Measurements from ENCODE around the gene SORBS1. TPM values are rescaled to one million over a fixed set of nuclear protein-coding genes. Genes with fewer than 3 reads are reported as not detected.

Gene SORBS1
- total RNA-seq, 2 experiments from 2014 or later = 0.57 to 3.1 TPM

DNA sequence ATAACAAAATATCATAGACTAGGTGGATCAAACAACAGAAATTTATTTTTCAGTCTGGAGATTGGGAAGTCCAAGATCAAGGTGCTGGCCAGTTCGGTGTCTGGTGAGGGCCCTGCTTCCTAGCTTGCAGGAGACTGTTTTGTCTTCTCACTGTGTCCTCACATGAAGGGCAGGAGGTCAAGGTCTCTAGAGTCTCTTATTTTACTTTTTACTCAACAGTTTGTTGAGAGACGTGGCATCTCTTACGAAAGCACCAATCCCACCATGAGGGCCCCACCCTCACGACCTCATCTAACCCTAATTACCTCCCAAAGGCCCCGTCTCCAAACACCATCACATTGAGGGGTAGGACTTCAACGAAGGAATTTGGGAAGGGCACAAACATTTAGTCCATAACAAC is 41.2 kb upstream of the SORBS1 start:
- ChIA-PET POLR2A (no interaction called here), CTCF (ENCODE audit: unreplicated experiment) (interaction anchor here (0.9 kb wide), 1 partner anchor 22 kb away, joined by 3 read pairs; no protein-coding TSS in a partner anchor)
- no peak overlapping the region for H3K4me3 ChIP-seq (ENCODE audit: low read depth, low read length, poor library complexity, severe bottlenecking)
- no peaks in the 10 kb centered on the region for H3K79me2 ChIP-seq (ENCODE audit: insufficient read depth, low read depth, low read length)
- H2AFZ ChIP-seq (ENCODE audit: low read length) = no peak overlapping the region
- H3K27ac ChIP-seq (ENCODE audit: low read depth, low read length, poor library complexity, severe bottlenecking) = no peak overlapping the region
- H3K9me3 ChIP-seq (ENCODE audit: low read length) = no peaks in the 10 kb centered on the region
- intact Hi-C loops (cut with micrococcal nuclease; ENCODE audit: unreplicated experiment) = loop anchor here (5.0 kb wide), 1 partner anchor 470 kb away; no protein-coding TSS in a partner anchor
- TF ChIP-seq EZH2phosphoT487 (IDR thresholded peaks at IDR 0.05; ENCODE audit: borderline replicate concordance, low read depth, low read length) = no peak
- TF ChIP-seq, protein P1, sequence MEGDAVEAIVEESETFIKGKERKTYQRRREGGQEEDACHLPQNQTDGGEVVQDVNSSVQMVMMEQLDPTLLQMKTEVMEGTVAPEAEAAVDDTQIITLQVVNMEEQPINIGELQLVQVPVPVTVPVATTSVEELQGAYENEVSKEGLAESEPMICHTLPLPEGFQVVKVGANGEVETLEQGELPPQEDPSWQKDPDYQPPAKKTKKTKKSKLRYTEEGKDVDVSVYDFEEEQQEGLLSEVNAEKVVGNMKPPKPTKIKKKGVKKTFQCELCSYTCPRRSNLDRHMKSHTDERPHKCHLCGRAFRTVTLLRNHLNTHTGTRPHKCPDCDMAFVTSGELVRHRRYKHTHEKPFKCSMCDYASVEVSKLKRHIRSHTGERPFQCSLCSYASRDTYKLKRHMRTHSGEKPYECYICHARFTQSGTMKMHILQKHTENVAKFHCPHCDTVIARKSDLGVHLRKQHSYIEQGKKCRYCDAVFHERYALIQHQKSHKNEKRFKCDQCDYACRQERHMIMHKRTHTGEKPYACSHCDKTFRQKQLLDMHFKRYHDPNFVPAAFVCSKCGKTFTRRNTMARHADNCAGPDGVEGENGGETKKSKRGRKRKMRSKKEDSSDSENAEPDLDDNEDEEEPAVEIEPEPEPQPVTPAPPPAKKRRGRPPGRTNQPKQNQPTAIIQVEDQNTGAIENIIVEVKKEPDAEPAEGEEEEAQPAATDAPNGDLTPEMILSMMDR (conservative IDR thresholded peaks at IDR 0.05; ENCODE audit: low read length) = no peak
- H3K9me2 ChIP-seq (ENCODE audit: insufficient read depth, low read length) = no peaks in the 10 kb centered on the region
- H4K20me1 ChIP-seq (ENCODE audit: insufficient read depth, low read length) = no peaks in the 10 kb centered on the region
- H3K4me2 ChIP-seq (ENCODE audit: low read length) = no peak overlapping the region
- no TSS peak for BruUV-seq (replicated peaks)
- no peaks in the 10 kb centered on the region for H3K4me1 ChIP-seq (ENCODE audit: insufficient read depth, low read length, poor library complexity, severe bottlenecking)
- peaks cover 27% of the 10 kb centered on the region; the same call in 1 of the 2 replicates for H3K36me3 ChIP-seq (ENCODE audit: insufficient read depth, low read length)
- DNase-seq (ENCODE audit: low spot score) = no peak

DNA sequence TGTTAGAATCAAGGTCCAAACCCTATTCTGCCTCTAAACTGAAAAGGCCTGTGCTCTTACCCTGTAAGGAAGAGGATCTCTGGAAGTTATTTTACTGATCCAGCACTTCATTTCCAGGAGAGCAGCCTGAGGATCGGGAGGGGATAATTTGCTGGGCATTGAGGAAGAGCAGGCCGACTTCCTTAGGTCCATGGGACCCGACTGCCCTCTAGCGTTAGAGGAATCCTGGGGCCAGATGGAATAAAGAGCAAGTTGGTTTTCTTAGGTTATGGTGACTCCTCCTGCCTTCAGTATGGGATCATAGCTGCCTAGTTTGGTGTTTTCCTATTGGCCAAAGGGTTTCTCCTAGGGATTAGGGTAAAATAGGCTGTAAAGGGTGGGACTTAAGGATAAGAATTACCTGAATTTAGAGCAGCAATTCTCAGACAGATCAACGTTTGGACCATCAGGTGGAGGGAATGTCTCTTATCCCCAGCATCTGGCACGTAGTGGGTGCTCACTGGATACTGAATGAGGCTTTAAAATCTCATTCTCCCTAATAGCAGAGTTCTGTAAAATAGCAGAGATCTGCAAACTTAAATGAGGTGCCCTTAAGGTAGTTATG is 40.0 kb upstream of the SORBS1 start:
- peak overlapping the region; percentile 55; the same call in 1 of the 2 replicates for H2AFZ ChIP-seq (ENCODE audit: low read length)
- intact Hi-C loops (cut with micrococcal nuclease; ENCODE audit: unreplicated experiment) = loop anchor here (1.0 to 5.0 kb wide), 3 partner anchors 171 to 469 kb away; no protein-coding TSS in a partner anchor
- H3K9me2 ChIP-seq (ENCODE audit: insufficient read depth, low read length) = no peaks in the 10 kb centered on the region
- ChIA-PET POLR2A (no interaction called here), CTCF (ENCODE audit: unreplicated experiment) (no interaction called here)
- TF ChIP-seq EZH2phosphoT487 (IDR thresholded peaks at IDR 0.05; ENCODE audit: borderline replicate concordance, low read depth, low read length) = no peak
- TF ChIP-seq, protein P1 (conservative IDR thresholded peaks at IDR 0.05; ENCODE audit: low read length) = peak; percentile 95
- peaks cover 16% of the 10 kb centered on the region; the same call in 1 of the 2 replicates for H3K36me3 ChIP-seq (ENCODE audit: insufficient read depth, low read length)
- H4K20me1 ChIP-seq (ENCODE audit: insufficient read depth, low read length) = no peaks in the 10 kb centered on the region
- H3K4me3 ChIP-seq (ENCODE audit: low read depth, low read length, poor library complexity, severe bottlenecking) = no peak overlapping the region
- H3K4me2 ChIP-seq (ENCODE audit: low read length) = no peak overlapping the region
- peak; percentile 68 for DNase-seq (ENCODE audit: low spot score)
- no peaks in the 10 kb centered on the region for H3K79me2 ChIP-seq (ENCODE audit: insufficient read depth, low read depth, low read length)
- BruUV-seq (replicated peaks) = no TSS peak
- no peak overlapping the region for H3K27ac ChIP-seq (ENCODE audit: low read depth, low read length, poor library complexity, severe bottlenecking)
- H3K4me1 ChIP-seq (ENCODE audit: insufficient read depth, low read length, poor library complexity, severe bottlenecking) = no peaks in the 10 kb centered on the region
- no peaks in the 10 kb centered on the region for H3K9me3 ChIP-seq (ENCODE audit: low read length)

DNA sequence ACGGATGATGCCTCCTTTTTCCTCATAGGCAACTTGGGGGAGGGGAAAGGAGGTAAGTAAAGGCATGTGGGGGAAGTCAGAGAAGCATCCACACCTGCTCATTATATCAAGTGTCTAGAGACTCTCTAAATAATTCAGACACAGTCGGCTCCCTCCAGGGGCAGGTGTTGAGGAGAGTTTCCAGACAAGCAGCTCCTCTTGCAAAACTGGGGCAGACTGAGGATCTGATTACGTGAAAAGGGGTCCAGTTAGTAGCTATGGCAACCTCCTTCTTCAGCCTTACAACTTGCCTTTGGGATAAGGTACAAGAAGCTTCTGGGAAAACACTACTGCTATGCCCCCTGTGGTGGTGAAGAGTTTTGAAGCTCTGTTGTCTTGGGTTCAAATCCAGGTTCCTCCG is 39.0 kb upstream of the SORBS1 start:
- Histone ChIP-seq H3K9me3 (ENCODE audit: low read length) (no peaks in the 10 kb centered on the region), H3K4me3 (ENCODE audit: low read depth, low read length, poor library complexity, severe bottlenecking) (no peak overlapping the region), H3K36me3 (ENCODE audit: insufficient read depth, low read length) (peaks cover 5% of the 10 kb centered on the region; the same call in 1 of the 2 replicates), H3K9me2 (ENCODE audit: insufficient read depth, low read length) (no peaks in the 10 kb centered on the region), H3K79me2 (ENCODE audit: insufficient read depth, low read depth, low read length) (no peaks in the 10 kb centered on the region), H2AFZ (ENCODE audit: low read length) (no peak overlapping the region), H3K4me1 (ENCODE audit: insufficient read depth, low read length, poor library complexity, severe bottlenecking) (no peaks in the 10 kb centered on the region), H4K20me1 (ENCODE audit: insufficient read depth, low read length) (no peaks in the 10 kb centered on the region), H3K4me2 (ENCODE audit: low read length) (no peak overlapping the region), H3K27ac (ENCODE audit: low read depth, low read length, poor library complexity, severe bottlenecking) (no peak overlapping the region)
- DNase-seq (ENCODE audit: low spot score) = no peak
- intact Hi-C loops (cut with micrococcal nuclease; ENCODE audit: unreplicated experiment) = loop anchor here (2.0 to 5.0 kb wide), 2 partner anchors 225 to 468 kb away; no protein-coding TSS in a partner anchor
- ChIA-PET CTCF (ENCODE audit: unreplicated experiment) (interaction anchor here (0.5 to 0.6 kb wide), 2 partner anchors 167 to 583 kb away, joined by 3 read pairs; no protein-coding TSS in a partner anchor), POLR2A (no interaction called here)
- TF ChIP-seq, protein P1 (conservative IDR thresholded peaks at IDR 0.05; ENCODE audit: low read length) = no peak
- TF ChIP-seq EZH2phosphoT487 (IDR thresholded peaks at IDR 0.05; ENCODE audit: borderline replicate concordance, low read depth, low read length) = no peak
- no TSS peak for BruUV-seq (replicated peaks)
